ENCODE results near the gene GOLGA5. TPM values are rescaled to one million over a fixed set of nuclear protein-coding genes. Genes with fewer than 3 reads are reported as not detected.

GOLGA5 gene
- total and polyA plus RNA-seq, 2 of the 8 experiments (the other 6 are each of a cell fraction or from before 2014, with no cell fraction given) = 13.0 to 25.4 TPM

GRCh38 chr14:92819011-92819597, 25.0 kb downstream of the GOLGA5 start (continued):
- TF ChIP-seq, protein P1, sequence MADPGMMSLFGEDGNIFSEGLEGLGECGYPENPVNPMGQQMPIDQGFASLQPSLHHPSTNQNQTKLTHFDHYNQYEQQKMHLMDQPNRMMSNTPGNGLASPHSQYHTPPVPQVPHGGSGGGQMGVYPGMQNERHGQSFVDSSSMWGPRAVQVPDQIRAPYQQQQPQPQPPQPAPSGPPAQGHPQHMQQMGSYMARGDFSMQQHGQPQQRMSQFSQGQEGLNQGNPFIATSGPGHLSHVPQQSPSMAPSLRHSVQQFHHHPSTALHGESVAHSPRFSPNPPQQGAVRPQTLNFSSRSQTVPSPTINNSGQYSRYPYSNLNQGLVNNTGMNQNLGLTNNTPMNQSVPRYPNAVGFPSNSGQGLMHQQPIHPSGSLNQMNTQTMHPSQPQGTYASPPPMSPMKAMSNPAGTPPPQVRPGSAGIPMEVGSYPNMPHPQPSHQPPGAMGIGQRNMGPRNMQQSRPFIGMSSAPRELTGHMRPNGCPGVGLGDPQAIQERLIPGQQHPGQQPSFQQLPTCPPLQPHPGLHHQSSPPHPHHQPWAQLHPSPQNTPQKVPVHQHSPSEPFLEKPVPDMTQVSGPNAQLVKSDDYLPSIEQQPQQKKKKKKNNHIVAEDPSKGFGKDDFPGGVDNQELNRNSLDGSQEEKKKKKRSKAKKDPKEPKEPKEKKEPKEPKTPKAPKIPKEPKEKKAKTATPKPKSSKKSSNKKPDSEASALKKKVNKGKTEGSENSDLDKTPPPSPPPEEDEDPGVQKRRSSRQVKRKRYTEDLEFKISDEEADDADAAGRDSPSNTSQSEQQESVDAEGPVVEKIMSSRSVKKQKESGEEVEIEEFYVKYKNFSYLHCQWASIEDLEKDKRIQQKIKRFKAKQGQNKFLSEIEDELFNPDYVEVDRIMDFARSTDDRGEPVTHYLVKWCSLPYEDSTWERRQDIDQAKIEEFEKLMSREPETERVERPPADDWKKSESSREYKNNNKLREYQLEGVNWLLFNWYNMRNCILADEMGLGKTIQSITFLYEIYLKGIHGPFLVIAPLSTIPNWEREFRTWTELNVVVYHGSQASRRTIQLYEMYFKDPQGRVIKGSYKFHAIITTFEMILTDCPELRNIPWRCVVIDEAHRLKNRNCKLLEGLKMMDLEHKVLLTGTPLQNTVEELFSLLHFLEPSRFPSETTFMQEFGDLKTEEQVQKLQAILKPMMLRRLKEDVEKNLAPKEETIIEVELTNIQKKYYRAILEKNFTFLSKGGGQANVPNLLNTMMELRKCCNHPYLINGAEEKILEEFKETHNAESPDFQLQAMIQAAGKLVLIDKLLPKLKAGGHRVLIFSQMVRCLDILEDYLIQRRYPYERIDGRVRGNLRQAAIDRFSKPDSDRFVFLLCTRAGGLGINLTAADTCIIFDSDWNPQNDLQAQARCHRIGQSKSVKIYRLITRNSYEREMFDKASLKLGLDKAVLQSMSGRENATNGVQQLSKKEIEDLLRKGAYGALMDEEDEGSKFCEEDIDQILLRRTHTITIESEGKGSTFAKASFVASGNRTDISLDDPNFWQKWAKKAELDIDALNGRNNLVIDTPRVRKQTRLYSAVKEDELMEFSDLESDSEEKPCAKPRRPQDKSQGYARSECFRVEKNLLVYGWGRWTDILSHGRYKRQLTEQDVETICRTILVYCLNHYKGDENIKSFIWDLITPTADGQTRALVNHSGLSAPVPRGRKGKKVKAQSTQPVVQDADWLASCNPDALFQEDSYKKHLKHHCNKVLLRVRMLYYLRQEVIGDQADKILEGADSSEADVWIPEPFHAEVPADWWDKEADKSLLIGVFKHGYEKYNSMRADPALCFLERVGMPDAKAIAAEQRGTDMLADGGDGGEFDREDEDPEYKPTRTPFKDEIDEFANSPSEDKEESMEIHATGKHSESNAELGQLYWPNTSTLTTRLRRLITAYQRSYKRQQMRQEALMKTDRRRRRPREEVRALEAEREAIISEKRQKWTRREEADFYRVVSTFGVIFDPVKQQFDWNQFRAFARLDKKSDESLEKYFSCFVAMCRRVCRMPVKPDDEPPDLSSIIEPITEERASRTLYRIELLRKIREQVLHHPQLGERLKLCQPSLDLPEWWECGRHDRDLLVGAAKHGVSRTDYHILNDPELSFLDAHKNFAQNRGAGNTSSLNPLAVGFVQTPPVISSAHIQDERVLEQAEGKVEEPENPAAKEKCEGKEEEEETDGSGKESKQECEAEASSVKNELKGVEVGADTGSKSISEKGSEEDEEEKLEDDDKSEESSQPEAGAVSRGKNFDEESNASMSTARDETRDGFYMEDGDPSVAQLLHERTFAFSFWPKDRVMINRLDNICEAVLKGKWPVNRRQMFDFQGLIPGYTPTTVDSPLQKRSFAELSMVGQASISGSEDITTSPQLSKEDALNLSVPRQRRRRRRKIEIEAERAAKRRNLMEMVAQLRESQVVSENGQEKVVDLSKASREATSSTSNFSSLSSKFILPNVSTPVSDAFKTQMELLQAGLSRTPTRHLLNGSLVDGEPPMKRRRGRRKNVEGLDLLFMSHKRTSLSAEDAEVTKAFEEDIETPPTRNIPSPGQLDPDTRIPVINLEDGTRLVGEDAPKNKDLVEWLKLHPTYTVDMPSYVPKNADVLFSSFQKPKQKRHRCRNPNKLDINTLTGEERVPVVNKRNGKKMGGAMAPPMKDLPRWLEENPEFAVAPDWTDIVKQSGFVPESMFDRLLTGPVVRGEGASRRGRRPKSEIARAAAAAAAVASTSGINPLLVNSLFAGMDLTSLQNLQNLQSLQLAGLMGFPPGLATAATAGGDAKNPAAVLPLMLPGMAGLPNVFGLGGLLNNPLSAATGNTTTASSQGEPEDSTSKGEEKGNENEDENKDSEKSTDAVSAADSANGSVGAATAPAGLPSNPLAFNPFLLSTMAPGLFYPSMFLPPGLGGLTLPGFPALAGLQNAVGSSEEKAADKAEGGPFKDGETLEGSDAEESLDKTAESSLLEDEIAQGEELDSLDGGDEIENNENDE (IDR thresholded peaks at IDR 0.05; ENCODE audit: insufficient replicate concordance, low read length) = no peak
- TF ChIP-seq RAD21 (IDR thresholded peaks at IDR 0.05 in 1 of 2, conservative IDR thresholded peaks at IDR 0.05 in 1 of 2; ENCODE audit: low read depth in 2 of 2, low read length in 2 of 2) (no peak), SRF (IDR thresholded peaks at IDR 0.05; ENCODE audit: low read depth, low read length) (no peak), KDM4A (IDR thresholded peaks at IDR 0.05; ENCODE audit: low read depth, low read length, severe bottlenecking) (no peak), POLR2A (IDR thresholded peaks at IDR 0.05; ENCODE audit: control extremely low read depth in 1 of 2, low read depth in 2 of 2, low read length in 2 of 2) (no peak), CREB1 (IDR thresholded peaks at IDR 0.05) (no peak), CHD2 (IDR thresholded peaks at IDR 0.05; ENCODE audit: low read length) (no peak), SAP30 (IDR thresholded peaks at IDR 0.05; ENCODE audit: insufficient read depth, insufficient replicate concordance, low read length) (no peak), TBP (IDR thresholded peaks at IDR 0.05; ENCODE audit: low read depth, low read length) (no peak), YY1 (IDR thresholded peaks at IDR 0.05; ENCODE audit: low read depth, low read length) (no peak)
- TF ChIP-seq, protein P2, sequence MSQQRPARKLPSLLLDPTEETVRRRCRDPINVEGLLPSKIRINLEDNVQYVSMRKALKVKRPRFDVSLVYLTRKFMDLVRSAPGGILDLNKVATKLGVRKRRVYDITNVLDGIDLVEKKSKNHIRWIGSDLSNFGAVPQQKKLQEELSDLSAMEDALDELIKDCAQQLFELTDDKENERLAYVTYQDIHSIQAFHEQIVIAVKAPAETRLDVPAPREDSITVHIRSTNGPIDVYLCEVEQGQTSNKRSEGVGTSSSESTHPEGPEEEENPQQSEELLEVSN (IDR thresholded peaks at IDR 0.05) = no peak
